ENCODE results near the gene DDX11.
"Not testable (repeated sequence)": the region's sequence is repeated elsewhere in the genome, so short reads cannot be mapped to it uniquely, and the experiment has no call there.

Gene DDX11

GRCh38 chr12:31100503-31101208, 27.0 kb downstream of the DDX11 start:
- not testable (repeated sequence) for H3K4me1 Mint-ChIP-seq (ENCODE audit: low read depth); H3K27me3 Mint-ChIP-seq; H3K4me3 Mint-ChIP-seq; H3K9me3 Mint-ChIP-seq (ENCODE audit: low read depth); H3K27ac Mint-ChIP-seq; H3K36me3 Mint-ChIP-seq

GRCh38 chr12:31102125-31102524, 28.5 kb downstream of the DDX11 start:
- H3K4me3 Mint-ChIP-seq = not testable (repeated sequence)

DNA sequence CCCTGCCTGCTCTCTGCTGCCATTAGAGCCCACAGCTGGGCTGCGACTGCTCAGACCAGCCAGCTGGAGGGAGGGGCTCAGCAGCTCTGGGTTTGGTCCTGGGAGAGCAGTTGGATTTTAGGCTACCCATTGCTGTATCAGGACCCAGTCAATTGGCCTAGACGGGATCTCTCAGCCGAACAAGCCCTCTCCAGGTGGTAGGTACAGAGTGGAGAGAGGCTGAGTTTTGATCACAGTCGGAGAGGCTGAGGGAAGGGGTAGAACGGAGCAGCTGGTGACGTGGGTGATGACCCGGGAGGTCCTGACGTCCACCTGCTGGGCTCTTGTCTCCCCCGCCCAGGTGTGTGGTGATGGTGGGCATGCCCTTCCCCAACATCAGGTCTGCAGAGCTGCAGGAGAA, 28.9 kb downstream of the DDX11 start:
- H3K4me1 Mint-ChIP-seq (ENCODE audit: low read depth); H3K27me3 Mint-ChIP-seq; H3K36me3 Mint-ChIP-seq; H3K4me3 Mint-ChIP-seq; H3K27ac Mint-ChIP-seq; H3K9me3 Mint-ChIP-seq (ENCODE audit: low read depth): not testable (repeated sequence)

More at GRCh38 chr12:31102125-31102524, 28.5 kb downstream of the DDX11 start:
- H3K36me3 Mint-ChIP-seq; H3K9me3 Mint-ChIP-seq (ENCODE audit: low read depth); H3K27ac Mint-ChIP-seq; H3K4me1 Mint-ChIP-seq (ENCODE audit: low read depth); H3K27me3 Mint-ChIP-seq: not testable (repeated sequence)

- not testable (repeated sequence) for H3K4me1 Mint-ChIP-seq (ENCODE audit: low read depth); H3K36me3 Mint-ChIP-seq; H3K9me3 Mint-ChIP-seq (ENCODE audit: low read depth); H3K27ac Mint-ChIP-seq; H3K4me3 Mint-ChIP-seq; H3K27me3 Mint-ChIP-seq
Measured at GRCh38 chr12:31103561-31103975, 29.9 kb downstream of the DDX11 start.

- not testable (repeated sequence) for H3K27ac Mint-ChIP-seq; H3K36me3 Mint-ChIP-seq; H3K4me3 Mint-ChIP-seq; H3K4me1 Mint-ChIP-seq (ENCODE audit: low read depth); H3K27me3 Mint-ChIP-seq; H3K9me3 Mint-ChIP-seq (ENCODE audit: low read depth)
Measured at GRCh38 chr12:31104220-31104619, 30.6 kb downstream of the DDX11 start.

DNA sequence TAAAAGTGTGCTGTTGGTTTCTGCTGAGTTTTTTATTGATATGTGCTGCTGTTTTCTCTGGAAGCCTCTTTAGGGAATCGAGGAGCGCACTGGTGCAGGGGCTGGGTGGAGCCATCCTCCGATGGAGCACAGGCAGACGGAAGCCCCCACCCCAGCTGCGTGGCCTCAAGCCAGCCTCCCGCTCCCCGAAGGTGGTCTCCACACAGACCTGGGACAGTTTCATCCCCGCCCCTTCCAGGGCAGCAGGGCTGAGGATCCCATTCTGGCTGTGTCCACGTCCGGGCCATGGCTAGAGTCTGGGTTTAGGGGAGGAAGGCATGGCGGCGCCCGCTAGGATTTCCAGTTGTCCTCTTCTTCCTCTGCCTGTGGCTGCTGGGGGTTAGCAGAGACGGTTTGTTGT, 31.1 kb downstream of the DDX11 start:
- not testable (repeated sequence) for H3K4me3 Mint-ChIP-seq; H3K36me3 Mint-ChIP-seq; H3K27ac Mint-ChIP-seq; H3K9me3 Mint-ChIP-seq (ENCODE audit: low read depth); H3K27me3 Mint-ChIP-seq; H3K4me1 Mint-ChIP-seq (ENCODE audit: low read depth)

GRCh38 chr12:31105668-31106067, 32.0 kb downstream of the DDX11 start:
- Mint-ChIP-seq H3K36me3 (no peaks in the 10 kb centered on the region), H3K4me1 (ENCODE audit: low read depth) (no peaks in the 10 kb centered on the region), H3K27ac (no peak overlapping the region), H3K27me3 (no peaks in the 10 kb centered on the region), H3K9me3 (ENCODE audit: low read depth) (no peaks in the 10 kb centered on the region), H3K4me3 (no peak overlapping the region)

GRCh38 chr12:31106101-31106803, 32.6 kb downstream of the DDX11 start:
- no peak overlapping the region for H3K27ac Mint-ChIP-seq
- H3K9me3 Mint-ChIP-seq (ENCODE audit: low read depth) = no peaks in the 10 kb centered on the region
- peaks cover under 1% of the 10 kb centered on the region for H3K27me3 Mint-ChIP-seq
- H3K36me3 Mint-ChIP-seq = no peaks in the 10 kb centered on the region
- no peaks in the 10 kb centered on the region for H3K4me1 Mint-ChIP-seq (ENCODE audit: low read depth)
- no peak overlapping the region for H3K4me3 Mint-ChIP-seq

- H3K4me3 Mint-ChIP-seq; H3K36me3 Mint-ChIP-seq; H3K9me3 Mint-ChIP-seq (ENCODE audit: low read depth); H3K4me1 Mint-ChIP-seq (ENCODE audit: low read depth); H3K27me3 Mint-ChIP-seq; H3K27ac Mint-ChIP-seq: not testable (repeated sequence)
Measured at GRCh38 chr12:31109773-31110172, 36.1 kb downstream of the DDX11 start.

- not testable (repeated sequence) for H3K36me3 Mint-ChIP-seq; H3K27me3 Mint-ChIP-seq; H3K4me1 Mint-ChIP-seq (ENCODE audit: low read depth); H3K4me3 Mint-ChIP-seq; H3K27ac Mint-ChIP-seq; H3K9me3 Mint-ChIP-seq (ENCODE audit: low read depth)
Measured at GRCh38 chr12:31110263-31110662, 36.6 kb downstream of the DDX11 start.

DNA sequence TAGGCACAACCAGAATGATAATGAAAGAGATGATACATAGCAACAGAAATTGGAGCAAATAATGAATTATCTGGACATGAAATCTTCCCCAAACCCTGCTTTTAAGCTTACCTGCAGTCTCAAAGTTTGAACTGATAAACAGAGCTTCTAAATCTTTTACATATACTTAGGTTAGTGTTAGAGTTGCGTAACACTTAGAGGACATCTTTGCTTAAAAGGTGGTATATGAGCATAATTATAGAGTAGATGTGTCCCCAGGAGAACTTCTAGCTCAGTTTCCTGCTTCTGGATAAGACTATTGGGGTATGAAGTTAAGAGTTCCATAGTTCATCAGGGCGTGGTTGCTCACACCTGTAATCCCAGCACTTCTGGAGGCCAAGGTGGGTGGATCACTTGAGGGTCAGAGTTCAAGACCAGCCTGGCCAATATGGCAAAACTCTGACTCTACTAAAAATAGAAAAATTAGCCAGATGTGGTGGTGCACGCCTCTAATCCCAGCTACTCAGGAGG, 41.5 kb downstream of the DDX11 start:
- not testable (repeated sequence) for H3K4me3 Mint-ChIP-seq; H3K27me3 Mint-ChIP-seq; H3K4me1 Mint-ChIP-seq (ENCODE audit: low read depth); H3K27ac Mint-ChIP-seq; H3K9me3 Mint-ChIP-seq (ENCODE audit: low read depth); H3K36me3 Mint-ChIP-seq

DNA sequence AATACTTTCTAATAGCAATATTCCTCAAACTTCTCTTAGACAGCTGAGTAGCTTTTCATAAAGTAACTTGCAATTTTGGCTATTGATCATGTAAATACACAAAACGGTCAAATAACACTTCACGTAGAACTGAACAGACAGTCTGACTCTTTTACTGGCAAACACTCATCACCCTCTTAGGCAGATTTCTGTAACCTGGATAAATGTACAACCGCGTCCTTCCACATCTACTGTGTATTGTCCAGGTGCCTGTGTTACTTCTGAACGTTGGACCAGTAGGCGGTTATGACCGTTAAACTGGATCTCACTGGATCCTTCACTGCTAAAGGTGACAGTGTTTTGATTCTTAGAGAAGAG, 43.2 kb downstream of the DDX11 start:
- H3K27me3 Mint-ChIP-seq; H3K36me3 Mint-ChIP-seq; H3K9me3 Mint-ChIP-seq (ENCODE audit: low read depth); H3K27ac Mint-ChIP-seq; H3K4me1 Mint-ChIP-seq (ENCODE audit: low read depth): not testable (repeated sequence)
- peak overlapping the region; percentile 75 for H3K4me3 Mint-ChIP-seq

- H3K27ac Mint-ChIP-seq = no peak overlapping the region
- H3K4me3 Mint-ChIP-seq = peak overlapping the region; percentile 75
- no peaks in the 10 kb centered on the region for H3K36me3 Mint-ChIP-seq
- H3K9me3 Mint-ChIP-seq (ENCODE audit: low read depth) = no peaks in the 10 kb centered on the region
- peaks cover 6% of the 10 kb centered on the region for H3K27me3 Mint-ChIP-seq
- H3K4me1 Mint-ChIP-seq (ENCODE audit: low read depth) = peaks cover 8% of the 10 kb centered on the region
Measured at GRCh38 chr12:31117203-31118011, 43.7 kb downstream of the DDX11 start.

- Mint-ChIP-seq H3K27ac (no peak overlapping the region), H3K36me3 (no peaks in the 10 kb centered on the region), H3K4me3 (peak overlapping the region; percentile 75), H3K4me1 (ENCODE audit: low read depth) (peaks cover 8% of the 10 kb centered on the region), H3K9me3 (ENCODE audit: low read depth) (no peaks in the 10 kb centered on the region), H3K27me3 (peaks cover 4% of the 10 kb centered on the region)
Measured at GRCh38 chr12:31118347-31119191, 44.9 kb downstream of the DDX11 start.
